IPS DF 19.7 (cell line): ENCODE results near the gene SELENOW.

Experiments
- DNase-seq: peaks from one replicate; pipeline ENCODE4 v3.0.0-alpha.2; 2013; ENCODE audit warnings: low read depth, low spot score

The SELENOW gene

GRCh38 chr19:47820410-47820809 lies 41.9 kb downstream of the SELENOW start:
- no peak for DNase-seq

- no peak for DNase-seq
Measured at GRCh38 chr19:47821460-47822020, 43.0 kb downstream of the SELENOW start, which contains the start of gene CRX. Gene CRX, plus strand, starts transcription at chr19:47821937. Its CDS starts 12,507 bp downstream, at chr19:47834444.

GRCh38 chr19:47824396-47824795 lies 45.9 kb downstream of the SELENOW start:
- no peak for DNase-seq

GRCh38 chr19:47826800-47827199 lies 48.3 kb downstream of the SELENOW start:
- DNase-seq, result no peak

GRCh38 chr19:47832723-47833122 lies 54.2 kb downstream of the SELENOW start:
- DNase-seq, result no peak
